GM23248 (cell line): Measurements from ENCODE around the gene UCHL1.

ENCODE experiments used
- EZH2 ChIP-seq: fragments of 200-600 bp; sonication (generic); IDR thresholded peaks from 2 replicates; pipeline ENCODE4 v1.6.1; 2018; ENCODE audit warnings: antibody characterized with exemption, mild to moderate bottlenecking; ENCODE audit not compliant: insufficient read depth, poor library complexity, severe bottlenecking
- EZH2phosphoT487 ChIP-seq: fragments of 200-600 bp; sonication (generic); IDR thresholded peaks from 2 replicates; pipeline ENCODE4 v1.6.1; 2018; ENCODE audit warnings: antibody characterized with exemption, moderate library complexity, mild to moderate bottlenecking, low read depth; ENCODE audit not compliant: insufficient read depth

- TF ChIP-seq EZH2 (no peak), EZH2phosphoT487 (no peak)
Measured at GRCh38 chr4:41296995-41297394, 40.3 kb downstream of the UCHL1 start.
